ENCODE results near the gene SCNM1. TPM values are rescaled to one million over a fixed set of nuclear protein-coding genes. Genes with fewer than 3 reads are reported as not detected.

SCNM1 gene
- total RNA-seq, 2 donors from 2014 or later: 25.1 to 39.5 TPM

DNA sequence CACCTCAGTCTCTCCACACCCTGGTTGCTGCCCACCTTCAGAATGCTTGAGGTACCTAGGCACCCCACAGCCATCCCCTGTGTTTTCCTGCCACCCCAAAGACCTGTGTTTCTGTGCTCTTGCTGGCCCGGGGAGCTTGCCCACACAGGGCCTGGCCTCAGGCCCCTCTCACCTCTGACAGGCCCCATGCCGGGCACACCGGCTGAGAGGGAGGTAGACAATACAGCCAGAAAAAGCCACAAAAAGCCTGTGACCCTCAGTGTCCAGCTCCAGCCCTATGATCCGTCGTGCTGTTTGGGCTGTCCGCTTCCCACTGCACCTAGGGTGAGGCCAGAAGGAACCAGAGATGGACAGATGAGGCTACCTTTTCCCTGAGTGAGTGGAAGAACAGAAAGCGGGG, 31.0 kb upstream of the SCNM1 start:
- Histone ChIP-seq H3K27ac (no peak overlapping the region), H3K9me3 (no peaks in the 10 kb centered on the region), H3K27me3 (replicated peaks; ENCODE audit: insufficient read depth) (no peaks in the 10 kb centered on the region), H3K4me1 (replicated peaks) (no peaks in the 10 kb centered on the region), H3K4me3 (no peak overlapping the region), H3K36me3 (no peaks in the 10 kb centered on the region)
- TF ChIP-seq POLR2A (IDR thresholded peaks at IDR 0.05): no peak
- TF ChIP-seq, protein P1, sequence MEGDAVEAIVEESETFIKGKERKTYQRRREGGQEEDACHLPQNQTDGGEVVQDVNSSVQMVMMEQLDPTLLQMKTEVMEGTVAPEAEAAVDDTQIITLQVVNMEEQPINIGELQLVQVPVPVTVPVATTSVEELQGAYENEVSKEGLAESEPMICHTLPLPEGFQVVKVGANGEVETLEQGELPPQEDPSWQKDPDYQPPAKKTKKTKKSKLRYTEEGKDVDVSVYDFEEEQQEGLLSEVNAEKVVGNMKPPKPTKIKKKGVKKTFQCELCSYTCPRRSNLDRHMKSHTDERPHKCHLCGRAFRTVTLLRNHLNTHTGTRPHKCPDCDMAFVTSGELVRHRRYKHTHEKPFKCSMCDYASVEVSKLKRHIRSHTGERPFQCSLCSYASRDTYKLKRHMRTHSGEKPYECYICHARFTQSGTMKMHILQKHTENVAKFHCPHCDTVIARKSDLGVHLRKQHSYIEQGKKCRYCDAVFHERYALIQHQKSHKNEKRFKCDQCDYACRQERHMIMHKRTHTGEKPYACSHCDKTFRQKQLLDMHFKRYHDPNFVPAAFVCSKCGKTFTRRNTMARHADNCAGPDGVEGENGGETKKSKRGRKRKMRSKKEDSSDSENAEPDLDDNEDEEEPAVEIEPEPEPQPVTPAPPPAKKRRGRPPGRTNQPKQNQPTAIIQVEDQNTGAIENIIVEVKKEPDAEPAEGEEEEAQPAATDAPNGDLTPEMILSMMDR (IDR thresholded peaks at IDR 0.05): no peak
- no peak for TF ChIP-seq POLR2AphosphoS5 (IDR thresholded peaks at IDR 0.05)
- WGBS: 94% methylated on average over 7 of the region's 7 CpGs
- DNase-seq (ENCODE audit: low spot score): no peak
- intact Hi-C loops (cut with DNase I): no loop called here

DNA sequence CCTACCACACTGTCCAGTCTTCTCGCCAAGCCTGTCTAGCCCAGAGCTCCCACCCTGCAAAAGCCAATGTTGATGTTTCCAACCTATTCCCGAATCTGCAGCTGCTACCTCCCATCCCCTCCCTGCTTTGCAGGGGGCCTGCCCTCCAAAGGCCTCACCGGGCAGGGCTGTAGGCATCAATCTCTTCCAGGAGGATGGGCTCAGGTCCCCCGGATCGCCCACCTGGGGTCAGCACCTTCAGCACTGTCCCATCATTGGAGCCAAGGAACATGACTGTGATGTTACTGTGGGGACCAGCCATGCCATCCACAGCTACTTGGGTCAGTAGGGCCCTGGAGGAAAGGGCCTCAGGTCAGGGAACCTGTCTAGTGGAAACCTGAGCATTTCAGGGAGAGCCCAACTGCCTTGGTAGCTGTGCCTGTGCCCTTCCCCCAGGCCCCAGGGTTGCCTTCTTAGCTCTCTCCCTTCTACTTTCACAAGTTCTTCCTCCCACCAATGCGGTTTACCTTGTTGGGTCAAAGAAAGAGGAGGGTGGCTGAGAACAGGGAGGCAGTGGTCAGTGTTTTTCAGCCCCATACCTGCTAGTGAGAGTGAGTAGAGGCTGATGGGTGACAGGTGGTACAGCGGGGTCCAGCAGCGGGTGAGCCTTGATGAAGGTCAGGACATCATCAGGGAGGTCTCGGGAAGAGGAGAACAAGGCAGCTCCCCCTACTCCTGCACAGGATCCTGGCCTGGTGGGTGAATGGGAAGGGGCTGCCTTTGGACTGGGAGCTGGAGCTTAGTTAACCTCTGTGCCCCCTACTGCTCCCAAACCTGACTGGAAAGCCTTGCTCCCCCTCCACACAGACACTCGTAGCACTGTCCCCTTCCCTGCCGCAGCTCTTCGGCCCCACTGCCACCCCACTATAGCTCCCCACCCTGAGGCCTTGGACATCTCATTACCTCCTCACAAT, 30.2 kb upstream of the SCNM1 start:
- no peaks in the 10 kb centered on the region for H3K27me3 ChIP-seq (replicated peaks; ENCODE audit: insufficient read depth)
- no peak overlapping the region for H3K4me3 ChIP-seq
- H3K9me3 ChIP-seq: no peaks in the 10 kb centered on the region
- intact Hi-C loops (cut with DNase I): no loop called here
- no peak overlapping the region for H3K27ac ChIP-seq
- WGBS: 82% methylated on average over 12 of the region's 12 CpGs
- TF ChIP-seq POLR2A (IDR thresholded peaks at IDR 0.05) (no peak), POLR2AphosphoS5 (IDR thresholded peaks at IDR 0.05) (no peak)
- TF ChIP-seq, protein P1 (IDR thresholded peaks at IDR 0.05): no peak
- no peaks in the 10 kb centered on the region for H3K36me3 ChIP-seq
- DNase-seq (ENCODE audit: low spot score): no peak
- no peaks in the 10 kb centered on the region for H3K4me1 ChIP-seq (replicated peaks)

DNA sequence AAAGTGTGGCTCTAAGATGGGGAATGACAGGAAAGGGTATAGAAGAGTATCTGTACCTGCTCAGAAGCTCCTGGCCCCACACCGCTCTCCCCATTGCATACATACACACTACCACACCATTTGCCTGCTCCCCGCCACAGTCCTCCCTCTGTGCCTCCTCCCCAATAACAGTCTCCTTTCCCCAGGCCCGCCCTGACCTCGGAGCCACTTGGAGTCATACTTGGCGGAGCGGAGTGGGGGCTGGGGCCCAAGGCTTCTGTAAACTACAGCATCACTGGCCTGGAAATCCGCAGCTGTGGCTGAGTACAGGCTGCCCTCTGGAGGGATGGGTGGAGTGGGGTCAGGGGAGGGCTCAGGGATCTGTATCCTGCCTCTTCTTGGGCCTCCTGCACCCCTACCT, 28.2 kb upstream of the SCNM1 start:
- Histone ChIP-seq H3K36me3 (no peaks in the 10 kb centered on the region), H3K27ac (no peak overlapping the region), H3K4me1 (replicated peaks) (no peaks in the 10 kb centered on the region), H3K4me3 (no peak overlapping the region), H3K9me3 (no peaks in the 10 kb centered on the region), H3K27me3 (replicated peaks; ENCODE audit: insufficient read depth) (no peaks in the 10 kb centered on the region)
- no peak for DNase-seq (ENCODE audit: low spot score)
- 93% methylated on average over 7 of the region's 7 CpGs for WGBS
- intact Hi-C loops (cut with DNase I): no loop called here
- TF ChIP-seq POLR2A (IDR thresholded peaks at IDR 0.05) (no peak), POLR2AphosphoS5 (IDR thresholded peaks at IDR 0.05) (no peak)
- TF ChIP-seq, protein P1 (IDR thresholded peaks at IDR 0.05): no peak

DNA sequence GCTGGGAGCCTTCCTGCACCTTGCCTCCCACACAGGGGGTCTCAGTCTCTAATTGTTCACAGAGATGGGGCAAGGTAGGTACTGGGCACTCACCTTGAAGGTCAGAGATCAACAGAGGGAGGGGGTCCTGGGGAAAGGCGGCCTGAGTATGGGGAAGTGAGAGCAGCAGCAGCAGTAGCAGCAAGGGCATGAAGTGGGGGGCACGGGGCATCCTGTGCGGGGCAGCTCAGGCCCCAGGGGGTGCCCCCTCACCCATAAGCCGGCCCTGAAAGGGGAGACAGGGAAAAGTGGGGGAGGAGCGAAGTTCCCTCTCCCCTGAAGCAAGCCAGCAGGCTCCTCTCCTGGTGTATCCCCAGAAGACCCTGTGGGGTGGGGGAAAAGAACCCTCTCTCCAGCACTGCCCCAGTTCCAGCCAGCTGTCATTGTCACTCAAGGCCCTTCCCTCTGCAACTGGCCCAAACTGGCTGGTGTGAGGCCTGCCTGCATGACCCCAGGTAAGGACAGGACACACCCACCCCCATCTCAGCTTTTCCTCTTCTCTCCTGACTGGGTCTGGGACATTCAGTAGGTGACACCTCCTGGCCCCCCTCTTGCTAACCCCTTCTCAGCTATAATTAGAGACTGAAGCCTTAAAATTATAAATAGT, 23.4 kb upstream of the SCNM1 start:
- WGBS: 84% methylated on average over 4 of the region's 5 CpGs
- intact Hi-C loops (cut with DNase I): no loop called here
- Histone ChIP-seq H3K36me3 (no peaks in the 10 kb centered on the region), H3K9me3 (no peaks in the 10 kb centered on the region), H3K27ac (no peak overlapping the region), H3K27me3 (replicated peaks; ENCODE audit: insufficient read depth) (no peaks in the 10 kb centered on the region), H3K4me3 (no peak overlapping the region), H3K4me1 (replicated peaks) (no peaks in the 10 kb centered on the region)
- DNase-seq (ENCODE audit: low spot score): no peak
- TF ChIP-seq, protein P1 (IDR thresholded peaks at IDR 0.05): no peak
- no peak for TF ChIP-seq POLR2A (IDR thresholded peaks at IDR 0.05)
- no peak for TF ChIP-seq POLR2AphosphoS5 (IDR thresholded peaks at IDR 0.05)

Data from prostate gland (tissue), 2 donors.